Measurements from ENCODE around the gene ZBTB43.

ZBTB43 gene

GRCh38 chr9:126860077-126860756 is 55.4 kb downstream of the ZBTB43 start, which contains the start of gene ZBTB34:
TSS of gene ZBTB34 (plus strand) at chr9:126860639. CDS start at chr9:126879400, 18,761 bp downstream.
- DNase-seq, result peak; percentile 57

GRCh38 chr9:126860757-126861466 is 56.1 kb downstream of the ZBTB43 start:
- DNase-seq, result no peak

- peak; percentile 33 for DNase-seq
Measured at GRCh38 chr9:126861707-126862103, 56.9 kb downstream of the ZBTB43 start.

GRCh38 chr9:126862104-126862761 is 57.4 kb downstream of the ZBTB43 start:
- DNase-seq, result no peak

- no peak for DNase-seq
Measured at GRCh38 chr9:126864771-126865170, 59.9 kb downstream of the ZBTB43 start.

- DNase-seq, result no peak
Measured at GRCh38 chr9:126869368-126869767, 64.5 kb downstream of the ZBTB43 start.

GRCh38 chr9:126872516-126872915 is 67.7 kb downstream of the ZBTB43 start:
- no peak for DNase-seq

- no peak for DNase-seq
Measured at GRCh38 chr9:126874546-126875314, 69.9 kb downstream of the ZBTB43 start.

- DNase-seq, result no peak
Measured at GRCh38 chr9:126875756-126876510, 71.1 kb downstream of the ZBTB43 start.

- no peak for DNase-seq
Measured at GRCh38 chr9:126876531-126876930, 71.7 kb downstream of the ZBTB43 start.

- DNase-seq, result no peak
Measured at GRCh38 chr9:126877418-126877817, 72.6 kb downstream of the ZBTB43 start.

GRCh38 chr9:126879288-126879687 is 74.4 kb downstream of the ZBTB43 start:
- DNase-seq, result no peak

- DNase-seq, result no peak
Measured at GRCh38 chr9:126880226-126880946, 75.5 kb downstream of the ZBTB43 start.

- no peak for DNase-seq
Measured at GRCh38 chr9:126880947-126881332, 76.1 kb downstream of the ZBTB43 start.

- DNase-seq, result no peak
Measured at GRCh38 chr9:126882746-126883145, 77.9 kb downstream of the ZBTB43 start.

- no peak for DNase-seq
Measured at GRCh38 chr9:126883636-126884035, 78.8 kb downstream of the ZBTB43 start.

GRCh38 chr9:126885131-126885641 is 80.3 kb downstream of the ZBTB43 start:
- DNase-seq, result no peak

- DNase-seq, result no peak
Measured at GRCh38 chr9:126886034-126886822, 81.4 kb downstream of the ZBTB43 start.

- no peak for DNase-seq
Measured at GRCh38 chr9:126886897-126887296, 82.1 kb downstream of the ZBTB43 start.
